GM12878 (cell line): ENCODE measurements around the gene FBLN1. TPM values are rescaled to one million over a fixed set of nuclear protein-coding genes. Genes with fewer than 3 reads are reported as not detected.

ENCODE experiments used
- ATAC-seq: fragments of 200-7000 bp; cut with Tn5 transposase; 3 replicates; pipeline ENCODE4 v1.9.1; 2020; ENCODE audit warnings: mild to moderate bottlenecking, moderate library complexity
- BruUV-seq: library from RNA; stranded (reverse); fragments of 400-500 nt; replicated peaks from 2 replicates; lab custom pipeline; 2021; lab: Mats Ljungman, UMichigan
- CTCF ChIA-PET: fragments of 300-600 bp; sonication (Branson Sonifier 250); formaldehyde crosslinking; extraction: SDS; loops from one replicate; lab custom pipeline; 2021; ENCODE audit warnings: inconsistent platforms; lab: Yijun Ruan, JAX
- POLR2A ChIA-PET: fragments of 350-600 bp; formaldehyde crosslinking; extraction: SDS; loops from one replicate; lab custom pipeline; 2021; ENCODE audit warnings: inconsistent platforms; lab: Charles Lee
- RAD21 ChIA-PET: fragments of 300-600 bp; sonication (Branson Sonifier 250); formaldehyde crosslinking; loops from one replicate; lab custom pipeline; 2023; ENCODE audit warnings: antibody characterized with exemption; ENCODE audit not compliant: unreplicated experiment; lab: Charles Lee
- SMC1A ChIA-PET: fragments of 300-600 bp; sonication (Branson Sonifier 250); formaldehyde crosslinking; loops from one replicate; lab custom pipeline; 2023; ENCODE audit not compliant: unreplicated experiment, uncharacterized antibody; lab: Charles Lee
- DNase-seq: peaks from one replicate; pipeline ENCODE4 v3.0.0-alpha.2; 2011; ENCODE audit warnings: low read depth, low spot score
- FAIRE-seq: peaks from 3 replicates; lab custom pipeline; 2011; peaks lifted over from hg19 to GRCh38; lab: Jason Lieb, UNC
- H2AFZ ChIP-seq: 2 replicates; pipeline ENCODE4 v1.6.0; 2011; ENCODE audit warnings: low read depth, low read length, control low read depth; ENCODE audit not compliant: control insufficient read depth
- H3K27ac ChIP-seq: 2 replicates; pipeline ENCODE4 v1.5.1; 2011; ENCODE audit warnings: control low read depth; ENCODE audit not compliant: control insufficient read depth, insufficient read depth
- H3K27me3 ChIP-seq, 2 experiments: replicated peaks in 1 of 2; 2 replicates each; pipeline versions ENCODE4 v1.6.0 to v1.6.1; 2011; ENCODE audit warnings: low read length in 1 of 2; ENCODE audit not compliant: control insufficient read depth in 2 of 2, insufficient read depth in 2 of 2
- H3K36me3 ChIP-seq, 2 experiments: 2 replicates each; pipeline ENCODE4 v1.5.1; 2011; ENCODE audit warnings: low read length in 1 of 2; ENCODE audit not compliant: control insufficient read depth in 2 of 2, insufficient read depth in 2 of 2
- H3K4me1 ChIP-seq: 2 replicates; pipeline ENCODE4 v1.6.1; 2011; ENCODE audit warnings: mild to moderate bottlenecking, low read length, moderate library complexity, mixed read lengths; ENCODE audit not compliant: control insufficient read depth, insufficient read depth
- H3K4me2 ChIP-seq: 2 replicates; pipeline ENCODE4 v1.6.0; 2011; ENCODE audit warnings: control low read depth; ENCODE audit not compliant: control insufficient read depth, insufficient read depth
- H3K4me3 ChIP-seq: fragments of 200-600 bp; sonication (generic); 2 replicates; pipeline ENCODE4 v1.5.1; 2016
- H3K79me2 ChIP-seq: 2 replicates; pipeline ENCODE4 v1.6.0; 2011; ENCODE audit warnings: low read length; ENCODE audit not compliant: control insufficient read depth, insufficient read depth
- H3K9ac ChIP-seq: 2 replicates; pipeline ENCODE4 v1.8.0; 2011; ENCODE audit warnings: low read length, control low read depth, mixed read lengths; ENCODE audit not compliant: control insufficient read depth, insufficient read depth
- H3K9me3 ChIP-seq: replicated peaks from 3 replicates; pipeline ENCODE4 v1.5.1; 2011; ENCODE audit warnings: mild to moderate bottlenecking, low read length; ENCODE audit not compliant: control insufficient read depth, insufficient read depth
- H4K20me1 ChIP-seq: 2 replicates; pipeline ENCODE4 v1.6.0; 2011; ENCODE audit not compliant: control insufficient read depth, insufficient read depth
- EZH2 ChIP-seq: IDR thresholded peaks from 2 replicates; pipeline ENCODE4 v1.6.1; 2012; ENCODE audit warnings: low read depth, mild to moderate bottlenecking, control low read depth, inconsistent platforms, low read length, borderline replicate concordance; ENCODE audit not compliant: control insufficient read depth
- FOXM1 ChIP-seq: IDR thresholded peaks from 2 replicates; pipeline ENCODE4 v1.6.1; 2012; ENCODE audit warnings: low read depth, mild to moderate bottlenecking, inconsistent platforms, low read length, moderate library complexity
- HDAC2 ChIP-seq: fragments of 200-600 bp; sonication (generic); IDR thresholded peaks from 2 replicates; pipeline ENCODE4 v1.6.1; 2017
- HDGF ChIP-seq: fragments of 450-650 bp; IDR thresholded peaks from 2 replicates; pipeline ENCODE4 v1.6.1; 2016; ENCODE audit warnings: antibody characterized with exemption
- SIX5 ChIP-seq: IDR thresholded peaks from 2 replicates; pipeline ENCODE4 v1.6.1; 2011; ENCODE audit warnings: mild to moderate bottlenecking, low read depth, low read length, moderate library complexity; ENCODE audit not compliant: severe bottlenecking
- WGBS: methylation state at CpG from one replicate; pipeline ENCODE4 v1.1.6; 2016; ENCODE audit warnings: low lambda C conversion rate; ENCODE audit not compliant: insufficient replicate concordance, insufficient coverage; ENCODE audit errors: missing lambda C conversion rate; 5-methylcytosine and 5-hydroxymethylcytosine counted together
- in situ Hi-C: fragments of 300-500 bp; cut with MboI; formaldehyde crosslinking; loops from 9 replicates; pipeline ENCODE4 v1.14.3; 2018; ENCODE audit warnings: mixed read lengths
- intact Hi-C: fragments of 100-400 bp; cut with micrococcal nuclease; formaldehyde crosslinking; loops from one replicate; pipeline ENCODE4 v1.14.2; 2022; ENCODE audit not compliant: unreplicated experiment
- polyA plus RNA-seq, 11 experiments: library from polyadenylated mRNA; depleted of rRNA in 4 of 11; unstranded in 6 of 11; stranded (reverse) in 5 of 11; fragments of >200 nt; fragmentation: Nextera tagmentation in 4 of 11; fragmentation: Illumina TruSeq in 1 of 11; extraction: Ambion mirVana in 4 of 11; extraction: Trizol in 1 of 11; gene quantifications; 1 replicate in 1 of 11; 2 replicates in 10 of 11; pipeline versions ENCODE4 v1.2.1 to v1.2.3, GENCODE V29; 2011 to 2016; ENCODE audit warnings: inconsistent platforms in 2 of 11, missing spikeins in 2 of 11, low read depth in 1 of 11
- total RNA-seq, 4 experiments: library from RNA; depleted of rRNA in 3 of 4; stranded (reverse); fragments of >200 nt in 3 of 4; fragmentation: Illumina TruSeq in 1 of 4; extraction: Trizol in 1 of 4; gene quantifications; 2 replicates each; pipeline versions ENCODE4 v1.2.1 to v1.2.3, GENCODE V29; 2013 to 2021
- TF ChIP-seq, protein P1 (sequence below): IDR thresholded peaks from 2 replicates; pipeline ENCODE4 v1.6.1; 2011; ENCODE audit warnings: borderline replicate concordance, low read depth, mild to moderate bottlenecking, moderate library complexity, mixed read lengths, low read length; ENCODE audit not compliant: insufficient read depth; ENCODE audit errors: extremely low read length
- TF ChIP-seq, protein P2 (sequence below): IDR thresholded peaks from 2 replicates; pipeline ENCODE4 v1.6.1; 2012; ENCODE audit warnings: low read depth, low read length, improper control_type of control experiment

FBLN1 gene
- total and polyA plus RNA-seq, 10 of the 15 experiments (the other 5 are each of a cell fraction or from before 2014, with no cell fraction given): 0.20 to 0.51 TPM; not detected in 8

DNA sequence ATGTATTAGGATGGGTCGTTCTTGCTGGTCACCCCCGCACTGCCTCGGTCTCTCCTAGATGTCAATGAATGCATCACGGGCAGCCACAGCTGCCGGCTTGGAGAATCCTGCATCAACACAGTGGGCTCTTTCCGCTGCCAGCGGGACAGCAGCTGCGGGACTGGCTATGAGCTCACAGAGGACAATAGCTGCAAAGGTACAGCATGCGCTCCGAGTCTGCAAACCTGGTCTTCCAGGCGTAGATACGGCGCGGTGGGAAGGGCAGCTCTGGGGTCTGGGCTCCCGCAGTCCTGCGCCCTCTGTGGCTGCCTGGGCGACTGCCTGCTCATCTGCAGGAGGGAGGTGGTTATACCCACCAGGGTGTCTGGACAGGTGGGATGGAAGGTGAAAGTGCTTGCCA, 31.0 kb downstream of the FBLN1 start:
- H3K4me1 ChIP-seq: no peaks in the 10 kb centered on the region
- RAD21 ChIA-PET: no interaction called here
- no peak overlapping the region for H3K27ac ChIP-seq
- FAIRE-seq (no peak), DNase-seq (no peak), ATAC-seq (no peak)
- H3K36me3 ChIP-seq: no peaks in the 10 kb centered on the region
- BruUV-seq: no TSS peak
- no peaks in the 10 kb centered on the region for H3K79me2 ChIP-seq
- no peaks in the 10 kb centered on the region; a peak in 2 of 4 replicates for H3K27me3 ChIP-seq
- WGBS: 63% methylated on average over 17 of the region's 17 CpGs
- SMC1A ChIA-PET: no interaction called here
- no peaks in the 10 kb centered on the region for H3K9me3 ChIP-seq
- no peaks in the 10 kb centered on the region for H4K20me1 ChIP-seq
- TF ChIP-seq, protein P1, sequence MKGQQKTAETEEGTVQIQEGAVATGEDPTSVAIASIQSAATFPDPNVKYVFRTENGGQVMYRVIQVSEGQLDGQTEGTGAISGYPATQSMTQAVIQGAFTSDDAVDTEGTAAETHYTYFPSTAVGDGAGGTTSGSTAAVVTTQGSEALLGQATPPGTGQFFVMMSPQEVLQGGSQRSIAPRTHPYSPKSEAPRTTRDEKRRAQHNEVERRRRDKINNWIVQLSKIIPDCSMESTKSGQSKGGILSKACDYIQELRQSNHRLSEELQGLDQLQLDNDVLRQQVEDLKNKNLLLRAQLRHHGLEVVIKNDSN: no peak
- no peak for TF ChIP-seq HDAC2
- no peak for TF ChIP-seq FOXM1
- TF ChIP-seq, protein P2, sequence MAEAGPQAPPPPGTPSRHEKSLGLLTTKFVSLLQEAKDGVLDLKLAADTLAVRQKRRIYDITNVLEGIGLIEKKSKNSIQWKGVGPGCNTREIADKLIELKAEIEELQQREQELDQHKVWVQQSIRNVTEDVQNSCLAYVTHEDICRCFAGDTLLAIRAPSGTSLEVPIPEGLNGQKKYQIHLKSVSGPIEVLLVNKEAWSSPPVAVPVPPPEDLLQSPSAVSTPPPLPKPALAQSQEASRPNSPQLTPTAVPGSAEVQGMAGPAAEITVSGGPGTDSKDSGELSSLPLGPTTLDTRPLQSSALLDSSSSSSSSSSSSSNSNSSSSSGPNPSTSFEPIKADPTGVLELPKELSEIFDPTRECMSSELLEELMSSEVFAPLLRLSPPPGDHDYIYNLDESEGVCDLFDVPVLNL: no peak
- TF ChIP-seq EZH2: no peak
- no peak for TF ChIP-seq SIX5
- TF ChIP-seq HDGF: no peak
- in situ Hi-C loops (no loop called here), intact Hi-C loops (no loop called here)
- H2AFZ ChIP-seq: no peak overlapping the region
- CTCF ChIA-PET: no interaction called here
- H3K4me2 ChIP-seq: no peak overlapping the region
- H3K9ac ChIP-seq: no peak overlapping the region
- POLR2A ChIA-PET: no interaction called here
- no peak overlapping the region for H3K4me3 ChIP-seq
